Hematopoietic multipotent progenitor cell treated with erythropoietin and hydrocortisone succinate and interleukin-3 and kit ligand, for 17 days (in vitro differentiated cells): ENCODE measurements around the gene ELFN1.
"Not testable (repeated sequence)": the region's sequence is repeated elsewhere in the genome, so short reads cannot be mapped to it uniquely, and the experiment has no call there.

Experiments
- DNase-seq: peaks from one replicate; pipeline ENCODE4 v3.0.0-alpha.2; 2015; ENCODE audit warnings: low spot score

Gene ELFN1

GRCh38 chr7:1757601-1758000, 87.5 kb downstream of the ELFN1 start:
- DNase-seq: no peak

- no peak for DNase-seq
Observed at GRCh38 chr7:1758028-1758858, 88.2 kb downstream of the ELFN1 start.

- DNase-seq: no peak
Observed at GRCh38 chr7:1758859-1759521, 88.9 kb downstream of the ELFN1 start.

- no peak for DNase-seq
Observed at GRCh38 chr7:1761097-1761496, 91.0 kb downstream of the ELFN1 start.

GRCh38 chr7:1761774-1762173, 91.7 kb downstream of the ELFN1 start:
- no peak for DNase-seq

GRCh38 chr7:1762238-1762945, 92.3 kb downstream of the ELFN1 start:
- no peak for DNase-seq

GRCh38 chr7:1763033-1763432, 93.0 kb downstream of the ELFN1 start:
- DNase-seq: no peak

- not testable (repeated sequence) for DNase-seq
Observed at GRCh38 chr7:1763911-1764310, 93.8 kb downstream of the ELFN1 start.

GRCh38 chr7:1765336-1765735, 95.3 kb downstream of the ELFN1 start:
- DNase-seq: no peak

- DNase-seq: no peak
Observed at GRCh38 chr7:1767524-1767923, 97.4 kb downstream of the ELFN1 start.

- no peak for DNase-seq
Observed at GRCh38 chr7:1768832-1769231, 98.8 kb downstream of the ELFN1 start.

- no peak for DNase-seq
Observed at GRCh38 chr7:1769286-1770200, 99.5 kb downstream of the ELFN1 start.

GRCh38 chr7:1770331-1770730, 100.3 kb downstream of the ELFN1 start:
- no peak for DNase-seq

GRCh38 chr7:1775389-1775788, 105.3 kb downstream of the ELFN1 start:
- no peak for DNase-seq

- no peak for DNase-seq
Observed at GRCh38 chr7:1777122-1777521, 107.0 kb downstream of the ELFN1 start.

- DNase-seq: no peak
Observed at GRCh38 chr7:1779445-1779844, 109.4 kb downstream of the ELFN1 start.

- no peak for DNase-seq
Observed at GRCh38 chr7:1781369-1781768, 111.3 kb downstream of the ELFN1 start.

- no peak for DNase-seq
Observed at GRCh38 chr7:1785839-1786238, 115.8 kb downstream of the ELFN1 start.

GRCh38 chr7:1787241-1787640, 117.2 kb downstream of the ELFN1 start:
- no peak for DNase-seq

GRCh38 chr7:1787681-1788235, 117.7 kb downstream of the ELFN1 start:
- no peak for DNase-seq

- DNase-seq: peak; percentile 20
Observed at GRCh38 chr7:1794888-1795542, 124.9 kb downstream of the ELFN1 start.
